Osteocyte (in vitro differentiated cells): ENCODE results near the gene GLT1D1. TPM values are rescaled to one million over a fixed set of nuclear protein-coding genes. Genes with fewer than 3 reads are reported as not detected.

Experiments used
- DNase-seq: peaks from one replicate; pipeline ENCODE4 v3.0.0; 2021; ENCODE audit warnings: mixed read lengths; ENCODE audit not compliant: unreplicated experiment; ENCODE audit errors: extremely low spot score
- H3K27ac Mint-ChIP-seq: one replicate; pipeline ENCODE4 v1.8.0; 2021; ENCODE audit warnings: mild to moderate bottlenecking, mixed read lengths; ENCODE audit not compliant: unreplicated experiment
- H3K27me3 Mint-ChIP-seq: one replicate; pipeline ENCODE4 v1.8.0; 2021; ENCODE audit warnings: mixed read lengths; ENCODE audit not compliant: unreplicated experiment
- H3K36me3 Mint-ChIP-seq: one replicate; pipeline ENCODE4 v1.8.0; 2021; ENCODE audit warnings: mixed read lengths; ENCODE audit not compliant: unreplicated experiment
- H3K4me1 Mint-ChIP-seq: one replicate; pipeline ENCODE4 v1.8.0; 2021; ENCODE audit warnings: mixed read lengths; ENCODE audit not compliant: unreplicated experiment
- H3K4me3 Mint-ChIP-seq: one replicate; pipeline ENCODE4 v1.8.0; 2021; ENCODE audit warnings: mild to moderate bottlenecking, moderate library complexity, mixed read lengths; ENCODE audit not compliant: unreplicated experiment
- H3K9me3 Mint-ChIP-seq: one replicate; pipeline ENCODE4 v1.8.0; 2021; ENCODE audit warnings: mixed read lengths; ENCODE audit not compliant: unreplicated experiment
- CTCF ChIP-seq: fragments of 200-600 bp; sonication (generic); IDR thresholded peaks from 2 replicates; pipeline ENCODE4 v1.5.0; 2021; ENCODE audit warnings: antibody characterized with exemption, mild to moderate bottlenecking, moderate library complexity
- total RNA-seq: library from RNA; stranded (reverse); gene quantifications from 2 replicates; pipeline ENCODE4 v1.2.1, GENCODE V29; 2021

Gene GLT1D1
- total RNA-seq, 1 donor from 2014 or later: 0.11 TPM

- DNase-seq: no peak
- no peak overlapping the region for H3K4me3 Mint-ChIP-seq
Observed at GRCh38 chr12:128911861-128912260, 58.6 kb downstream of the GLT1D1 start.

GRCh38 chr12:128914908-128915563, 61.8 kb downstream of the GLT1D1 start:
- H3K9me3 Mint-ChIP-seq: peaks cover 5% of the 10 kb centered on the region
- no peak for DNase-seq
- no peaks in the 10 kb centered on the region for H3K27me3 Mint-ChIP-seq
- no peak for TF ChIP-seq CTCF
- no peak overlapping the region for H3K27ac Mint-ChIP-seq
- H3K4me1 Mint-ChIP-seq: no peaks in the 10 kb centered on the region
- no peaks in the 10 kb centered on the region for H3K36me3 Mint-ChIP-seq
- H3K4me3 Mint-ChIP-seq: no peak overlapping the region

More at GRCh38 chr12:128911861-128912260, 58.6 kb downstream of the GLT1D1 start:
- Mint-ChIP-seq H3K27me3 (no peaks in the 10 kb centered on the region), H3K27ac (no peak overlapping the region), H3K9me3 (peaks cover 5% of the 10 kb centered on the region), H3K36me3 (no peaks in the 10 kb centered on the region), H3K4me1 (no peaks in the 10 kb centered on the region)
- no peak for TF ChIP-seq CTCF

GRCh38 chr12:128916425-128916824, 63.1 kb downstream of the GLT1D1 start:
- no peak for TF ChIP-seq CTCF
- no peaks in the 10 kb centered on the region for H3K36me3 Mint-ChIP-seq
- peaks cover 5% of the 10 kb centered on the region for H3K9me3 Mint-ChIP-seq
- H3K4me3 Mint-ChIP-seq: no peak overlapping the region
- no peak overlapping the region for H3K27ac Mint-ChIP-seq
- DNase-seq: no peak
- H3K27me3 Mint-ChIP-seq: no peaks in the 10 kb centered on the region
- no peaks in the 10 kb centered on the region for H3K4me1 Mint-ChIP-seq

GRCh38 chr12:128918481-128919260, 65.4 kb downstream of the GLT1D1 start:
- Mint-ChIP-seq H3K4me3 (no peak overlapping the region), H3K36me3 (no peaks in the 10 kb centered on the region), H3K27me3 (no peaks in the 10 kb centered on the region), H3K27ac (no peak overlapping the region), H3K9me3 (peaks cover 5% of the 10 kb centered on the region), H3K4me1 (no peaks in the 10 kb centered on the region)
- DNase-seq: no peak
- no peak for TF ChIP-seq CTCF

- Mint-ChIP-seq H3K4me3 (no peak overlapping the region), H3K27me3 (no peaks in the 10 kb centered on the region), H3K36me3 (no peaks in the 10 kb centered on the region), H3K27ac (no peak overlapping the region), H3K9me3 (peaks cover 8% of the 10 kb centered on the region), H3K4me1 (no peaks in the 10 kb centered on the region)
- TF ChIP-seq CTCF: no peak
- DNase-seq: no peak
Observed at GRCh38 chr12:128920468-128920867, 67.2 kb downstream of the GLT1D1 start.
